ENCODE data around the gene SLC25A25.
A peak's percentile ranks its signal among the peaks of the same experiment; 100 is the strongest.

Gene SLC25A25

DNA sequence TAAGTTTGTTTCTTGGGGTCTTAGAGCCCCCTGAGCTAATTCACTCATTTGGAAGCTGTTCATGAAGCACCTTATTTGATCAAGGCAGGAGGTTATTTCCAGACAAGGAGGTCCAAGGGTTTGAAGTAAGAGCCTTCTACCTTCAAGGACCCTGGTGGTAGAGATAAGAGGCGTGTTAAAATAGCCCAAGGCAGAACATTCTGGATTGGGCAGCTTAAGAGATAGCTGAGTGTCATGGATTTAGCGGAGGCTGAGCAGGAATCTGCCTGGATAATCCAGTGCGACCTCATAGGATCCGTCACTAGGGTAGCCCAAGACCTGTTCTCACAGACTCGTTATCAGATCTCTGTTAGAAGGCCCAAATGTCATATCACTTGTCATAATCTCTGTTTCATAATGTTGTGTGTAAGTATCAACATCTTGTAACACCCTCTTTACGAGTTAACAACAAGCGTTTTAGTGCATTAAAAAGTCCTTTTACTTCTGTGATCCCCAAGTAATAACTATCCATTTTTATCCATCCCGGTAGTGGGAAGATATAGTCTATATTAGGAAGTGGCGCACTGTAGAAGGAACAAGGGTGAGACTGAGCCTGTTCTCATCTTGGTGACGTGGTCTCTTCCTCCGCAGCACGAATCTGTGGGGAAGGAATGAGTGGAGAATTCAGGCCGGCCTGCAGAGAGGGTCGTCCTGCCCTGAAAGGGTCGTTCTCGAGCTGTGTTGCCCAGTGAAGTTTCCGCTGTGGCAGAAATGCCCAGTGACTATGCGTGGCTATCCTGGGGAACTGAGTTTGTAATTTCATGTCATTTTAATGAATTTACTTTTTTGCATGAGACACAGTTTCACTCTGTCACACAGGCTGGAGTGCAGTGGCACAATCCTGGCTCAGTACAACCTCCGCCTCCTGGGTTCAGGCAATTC, 28.8 kb downstream of the SLC25A25 start:
- H3K27me3 ChIP-seq (ENCODE audit: control insufficient read depth, insufficient read depth, low read length): no peaks in the 10 kb centered on the region
- TF ChIP-seq, protein P1, sequence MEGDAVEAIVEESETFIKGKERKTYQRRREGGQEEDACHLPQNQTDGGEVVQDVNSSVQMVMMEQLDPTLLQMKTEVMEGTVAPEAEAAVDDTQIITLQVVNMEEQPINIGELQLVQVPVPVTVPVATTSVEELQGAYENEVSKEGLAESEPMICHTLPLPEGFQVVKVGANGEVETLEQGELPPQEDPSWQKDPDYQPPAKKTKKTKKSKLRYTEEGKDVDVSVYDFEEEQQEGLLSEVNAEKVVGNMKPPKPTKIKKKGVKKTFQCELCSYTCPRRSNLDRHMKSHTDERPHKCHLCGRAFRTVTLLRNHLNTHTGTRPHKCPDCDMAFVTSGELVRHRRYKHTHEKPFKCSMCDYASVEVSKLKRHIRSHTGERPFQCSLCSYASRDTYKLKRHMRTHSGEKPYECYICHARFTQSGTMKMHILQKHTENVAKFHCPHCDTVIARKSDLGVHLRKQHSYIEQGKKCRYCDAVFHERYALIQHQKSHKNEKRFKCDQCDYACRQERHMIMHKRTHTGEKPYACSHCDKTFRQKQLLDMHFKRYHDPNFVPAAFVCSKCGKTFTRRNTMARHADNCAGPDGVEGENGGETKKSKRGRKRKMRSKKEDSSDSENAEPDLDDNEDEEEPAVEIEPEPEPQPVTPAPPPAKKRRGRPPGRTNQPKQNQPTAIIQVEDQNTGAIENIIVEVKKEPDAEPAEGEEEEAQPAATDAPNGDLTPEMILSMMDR (IDR thresholded peaks at IDR 0.05): no peak
- H3K9me3 ChIP-seq (ENCODE audit: control insufficient read depth, low read length): no peaks in the 10 kb centered on the region
- H3K4me3 ChIP-seq (ENCODE audit: low read depth, low read length): no peak overlapping the region
- H3K4me2 ChIP-seq (ENCODE audit: low read length): no peak overlapping the region
- no peak overlapping the region for H3K9ac ChIP-seq
- H3K36me3 ChIP-seq (ENCODE audit: control insufficient read depth, insufficient read depth, low read length): no peaks in the 10 kb centered on the region
- no peak overlapping the region for H2AFZ ChIP-seq
- peak overlapping the region; percentile 19 for H3K27ac ChIP-seq
- H3K4me1 ChIP-seq: peaks cover 35% of the 10 kb centered on the region
- H3K79me2 ChIP-seq: peaks cover 32% of the 10 kb centered on the region

DNA sequence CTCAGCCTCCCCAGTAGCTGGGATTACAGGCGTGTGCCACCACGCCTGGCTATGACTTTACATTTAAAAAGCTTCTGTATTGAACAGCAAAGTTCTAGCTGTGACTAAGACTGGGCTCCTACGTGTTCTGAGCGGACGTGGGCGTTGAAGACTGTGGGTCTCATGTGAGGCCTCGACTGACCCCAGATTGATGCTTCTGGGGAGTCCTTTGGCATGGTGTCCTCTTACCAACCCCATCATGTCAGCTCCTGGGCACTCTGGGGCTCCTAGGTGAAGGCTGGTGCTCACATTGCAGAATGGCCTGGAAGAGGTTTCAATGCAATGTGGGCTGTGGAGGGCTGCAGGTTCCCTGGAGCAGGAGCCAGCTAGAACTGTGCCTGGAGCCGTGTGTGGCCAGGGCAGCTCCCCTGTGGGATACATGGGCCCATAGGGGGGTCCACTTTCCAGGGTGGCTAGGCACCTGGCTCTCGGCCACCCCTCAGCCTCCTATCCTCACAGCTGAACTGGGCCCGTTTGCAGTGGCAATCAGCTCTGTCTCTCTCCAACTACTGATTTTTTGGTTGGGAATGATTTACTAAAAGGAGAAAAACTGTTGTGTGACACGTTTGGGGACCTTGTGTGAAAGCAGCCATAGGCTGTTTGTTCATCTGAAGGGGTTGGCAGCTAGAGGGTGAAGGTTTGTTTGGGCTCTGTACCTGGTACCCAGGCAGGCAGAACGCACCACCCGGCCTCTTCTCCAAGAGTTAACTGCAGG, 29.7 kb downstream of the SLC25A25 start:
- Histone ChIP-seq H3K4me3 (ENCODE audit: low read depth, low read length) (peak overlapping the region; percentile 18), H3K9ac (no peak overlapping the region), H3K4me2 (ENCODE audit: low read length) (peak overlapping the region; percentile 94), H2AFZ (no peak overlapping the region), H3K79me2 (peaks cover 26% of the 10 kb centered on the region), H3K27ac (peak overlapping the region; percentile 88), H3K27me3 (ENCODE audit: control insufficient read depth, insufficient read depth, low read length) (no peaks in the 10 kb centered on the region), H3K36me3 (ENCODE audit: control insufficient read depth, insufficient read depth, low read length) (no peaks in the 10 kb centered on the region), H3K9me3 (ENCODE audit: control insufficient read depth, low read length) (no peaks in the 10 kb centered on the region), H3K4me1 (peaks cover 41% of the 10 kb centered on the region)
- TF ChIP-seq, protein P1 (IDR thresholded peaks at IDR 0.05): no peak

DNA sequence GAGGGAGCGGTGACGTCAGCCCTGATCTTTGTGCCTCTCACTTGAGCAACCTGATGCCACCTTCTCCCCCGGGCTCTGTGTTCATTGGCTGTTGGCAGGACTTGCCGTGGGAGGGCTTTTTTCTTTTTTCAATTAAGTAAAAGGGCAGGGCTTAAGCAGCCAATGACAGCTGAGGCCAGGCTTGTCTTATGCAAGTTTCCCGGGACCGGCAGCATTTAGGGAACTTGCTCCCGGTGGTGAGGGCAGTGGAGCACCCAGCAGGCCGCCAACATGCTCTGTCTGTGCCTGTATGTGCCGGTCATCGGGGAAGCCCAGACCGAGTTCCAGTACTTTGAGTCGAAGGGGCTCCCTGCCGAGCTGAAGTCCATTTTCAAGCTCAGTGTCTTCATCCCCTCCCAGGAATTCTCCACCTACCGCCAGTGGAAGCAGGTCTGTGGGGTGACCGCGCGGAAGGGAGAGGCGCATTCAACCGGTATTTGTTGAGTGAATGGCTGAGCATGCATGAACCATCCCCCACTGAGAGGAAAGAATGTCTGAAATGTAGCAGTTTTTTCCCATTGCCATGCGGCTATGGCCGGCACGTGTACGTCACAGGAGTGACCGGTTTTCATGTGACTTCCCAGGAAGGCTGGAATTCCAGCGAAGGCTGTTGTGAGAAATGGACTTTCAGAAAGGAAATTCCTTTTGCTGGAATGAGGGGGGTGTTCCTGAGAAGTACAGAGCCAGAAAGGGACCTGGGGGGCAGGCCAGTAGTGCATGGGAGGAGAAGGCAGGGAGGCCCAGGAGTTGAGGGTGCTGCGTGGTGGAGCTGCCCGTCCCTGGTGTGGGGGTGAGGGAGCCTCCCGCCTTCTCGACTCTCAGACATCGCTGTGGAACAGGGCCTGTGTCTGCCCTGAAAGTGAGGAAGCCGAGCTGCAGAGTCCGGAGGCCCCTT, 30.5 kb downstream of the SLC25A25 start:
- H3K4me3 ChIP-seq (ENCODE audit: low read depth, low read length): peak overlapping the region; percentile 61
- H3K79me2 ChIP-seq: peaks cover 26% of the 10 kb centered on the region
- no peaks in the 10 kb centered on the region for H3K36me3 ChIP-seq (ENCODE audit: control insufficient read depth, insufficient read depth, low read length)
- peak overlapping the region; percentile 38 for H2AFZ ChIP-seq
- no peaks in the 10 kb centered on the region for H3K27me3 ChIP-seq (ENCODE audit: control insufficient read depth, insufficient read depth, low read length)
- TF ChIP-seq, protein P1 (IDR thresholded peaks at IDR 0.05): no peak
- H3K27ac ChIP-seq: peak overlapping the region; percentile 88
- H3K4me2 ChIP-seq (ENCODE audit: low read length): peak overlapping the region; percentile 94
- peaks cover 40% of the 10 kb centered on the region for H3K4me1 ChIP-seq
- H3K9ac ChIP-seq: no peak overlapping the region
- no peaks in the 10 kb centered on the region for H3K9me3 ChIP-seq (ENCODE audit: control insufficient read depth, low read length)

DNA sequence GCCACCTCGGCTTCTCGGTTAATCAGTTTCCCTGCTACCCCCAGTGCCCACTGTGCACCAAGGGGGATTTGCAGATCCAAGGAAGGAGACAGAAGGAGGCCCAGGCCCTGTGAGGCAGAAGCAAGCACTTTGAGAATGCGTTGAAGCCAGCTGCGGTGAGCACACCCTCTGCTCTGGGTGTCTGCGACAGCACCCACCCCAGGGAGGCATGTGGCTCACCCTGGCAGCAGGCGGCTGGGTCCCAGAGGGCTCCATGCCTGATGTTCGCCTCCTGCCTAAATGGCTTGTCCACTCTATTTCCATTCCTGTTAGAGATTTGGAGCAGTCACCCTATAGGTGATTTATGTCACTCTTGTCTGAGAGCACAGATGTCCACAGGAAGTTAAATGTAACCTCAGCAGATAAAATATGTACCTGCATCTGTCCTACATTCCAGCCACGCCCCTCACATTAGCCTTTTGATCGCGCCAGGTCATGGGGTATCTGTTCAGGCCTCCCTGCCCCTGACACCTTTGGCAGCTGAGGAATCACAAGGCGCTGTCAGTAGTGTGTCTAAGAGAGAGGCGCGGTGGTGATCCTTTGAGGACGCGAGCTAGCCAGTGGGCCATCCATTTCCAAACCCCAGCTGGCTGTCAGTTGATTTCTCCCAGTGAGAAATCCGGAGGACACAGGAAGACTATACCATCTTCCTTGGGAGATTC, 31.3 kb downstream of the SLC25A25 start:
- TF ChIP-seq, protein P1 (IDR thresholded peaks at IDR 0.05): no peak
- peak overlapping the region; percentile 61 for H3K4me3 ChIP-seq (ENCODE audit: low read depth, low read length)
- no peak overlapping the region for H3K9ac ChIP-seq
- H3K27ac ChIP-seq: peak overlapping the region; percentile 88
- H3K4me2 ChIP-seq (ENCODE audit: low read length): peak overlapping the region; percentile 94
- no peak overlapping the region for H2AFZ ChIP-seq
- H3K4me1 ChIP-seq: peaks cover 38% of the 10 kb centered on the region
- no peaks in the 10 kb centered on the region for H3K27me3 ChIP-seq (ENCODE audit: control insufficient read depth, insufficient read depth, low read length)
- no peaks in the 10 kb centered on the region for H3K36me3 ChIP-seq (ENCODE audit: control insufficient read depth, insufficient read depth, low read length)
- H3K9me3 ChIP-seq (ENCODE audit: control insufficient read depth, low read length): no peaks in the 10 kb centered on the region
- peaks cover 26% of the 10 kb centered on the region for H3K79me2 ChIP-seq
